HG02763 (cell line): Measurements from ENCODE around the gene CLASP1.
"Not testable (repeated sequence)": the region's sequence is repeated elsewhere in the genome, so short reads cannot be mapped to it uniquely, and the experiment has no call there.

ENCODE experiments used
- ATAC-seq: cut with Tn5 transposase; IDR thresholded peaks from one replicate; pipeline ENCODE4 v1.9.1; 2021; ENCODE audit warnings: mild to moderate bottlenecking, moderate library complexity; ENCODE audit not compliant: unreplicated experiment

Gene CLASP1

GRCh38 chr2:121359716-121360565 lies 289.3 kb downstream of the CLASP1 start:
- no peak for ATAC-seq

- ATAC-seq, result no peak
These were observed 290.1 kb downstream of the CLASP1 start for GRCh38 chr2:121359170-121359569.

- ATAC-seq, result no peak
These were observed 291.0 kb downstream of the CLASP1 start for GRCh38 chr2:121358291-121358690.

- no peak for ATAC-seq
These were observed 293.1 kb downstream of the CLASP1 start for GRCh38 chr2:121356058-121356640.

- no peak for ATAC-seq
These were observed 293.8 kb downstream of the CLASP1 start for GRCh38 chr2:121355488-121355887.

GRCh38 chr2:121351521-121352318 lies 297.5 kb downstream of the CLASP1 start:
- no peak for ATAC-seq

GRCh38 chr2:121350890-121351289 lies 298.4 kb downstream of the CLASP1 start:
- no peak for ATAC-seq

- ATAC-seq, result no peak
These were observed 298.9 kb downstream of the CLASP1 start for GRCh38 chr2:121350402-121350775.

GRCh38 chr2:121349721-121350401 lies 299.4 kb downstream of the CLASP1 start:
- ATAC-seq, result no peak

GRCh38 chr2:121348128-121348740 lies 301.0 kb downstream of the CLASP1 start:
- no peak for ATAC-seq

- no peak for ATAC-seq
These were observed 302.4 kb downstream of the CLASP1 start for GRCh38 chr2:121346859-121347258.

GRCh38 chr2:121346407-121346806 lies 302.9 kb downstream of the CLASP1 start:
- no peak for ATAC-seq

- no peak for ATAC-seq
These were observed 303.4 kb downstream of the CLASP1 start for GRCh38 chr2:121345887-121346286.

- no peak for ATAC-seq
These were observed 304.2 kb downstream of the CLASP1 start for GRCh38 chr2:121345101-121345500.

- not testable (repeated sequence) for ATAC-seq
These were observed 305.3 kb downstream of the CLASP1 start for GRCh38 chr2:121343828-121344399.

GRCh38 chr2:121343191-121343590 lies 306.1 kb downstream of the CLASP1 start:
- no peak for ATAC-seq

- ATAC-seq, result no peak
These were observed 306.5 kb downstream of the CLASP1 start for GRCh38 chr2:121342751-121343150.

- ATAC-seq, result no peak
These were observed 308.3 kb downstream of the CLASP1 start for GRCh38 chr2:121340926-121341325.

GRCh38 chr2:121338281-121338680 lies 311.0 kb downstream of the CLASP1 start:
- ATAC-seq, result no peak
